Choroid plexus epithelial cell (primary cell): Measurements from ENCODE around the gene ACD.
A peak's percentile ranks its signal among the peaks of the same experiment; 100 is the strongest.

Experiments
- DNase-seq: peaks from one replicate; pipeline ENCODE4 v3.0.0-alpha.2; 2010; ENCODE audit warnings: low read depth
- H3K4me3 ChIP-seq: 2 replicates; pipeline ENCODE4 v1.5.1; 2011; ENCODE audit warnings: low read depth, mild to moderate bottlenecking, control low read depth, low read length, moderate library complexity
- TF ChIP-seq, protein P1 (sequence below): conservative IDR thresholded peaks from 2 replicates; pipeline ENCODE4 v1.5.1; 2011; ENCODE audit warnings: low read depth, mild to moderate bottlenecking, control low read depth, inconsistent platforms, low read length, moderate library complexity

The ACD gene

DNA sequence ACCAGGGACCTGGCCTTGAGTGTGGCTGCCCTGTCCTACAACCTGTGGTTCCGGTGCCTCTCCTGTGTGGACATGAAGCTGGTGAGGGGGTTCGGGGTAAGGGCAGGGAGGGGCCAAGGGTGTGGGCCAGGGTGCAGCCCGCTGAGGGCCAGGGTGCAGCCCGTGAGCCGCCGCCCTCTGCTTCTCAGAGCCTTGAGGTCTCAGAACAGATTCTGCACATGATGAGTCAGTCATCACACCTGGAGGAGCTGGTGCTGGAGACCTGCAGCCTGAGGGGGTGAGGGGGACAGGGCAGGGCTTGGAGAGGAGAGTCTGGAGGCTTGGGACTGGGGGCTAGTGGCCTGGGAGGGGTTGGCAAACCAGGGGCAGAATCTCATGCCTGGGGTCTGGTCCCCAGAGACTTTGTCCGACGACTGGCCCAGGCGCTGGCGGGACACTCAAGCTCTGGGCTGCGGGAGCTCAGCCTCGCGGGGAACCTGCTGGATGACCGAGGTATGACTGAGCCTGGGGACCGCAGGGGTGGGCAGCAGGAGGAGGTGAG is 12.9 kb downstream of the ACD start:
- TF ChIP-seq, protein P1, sequence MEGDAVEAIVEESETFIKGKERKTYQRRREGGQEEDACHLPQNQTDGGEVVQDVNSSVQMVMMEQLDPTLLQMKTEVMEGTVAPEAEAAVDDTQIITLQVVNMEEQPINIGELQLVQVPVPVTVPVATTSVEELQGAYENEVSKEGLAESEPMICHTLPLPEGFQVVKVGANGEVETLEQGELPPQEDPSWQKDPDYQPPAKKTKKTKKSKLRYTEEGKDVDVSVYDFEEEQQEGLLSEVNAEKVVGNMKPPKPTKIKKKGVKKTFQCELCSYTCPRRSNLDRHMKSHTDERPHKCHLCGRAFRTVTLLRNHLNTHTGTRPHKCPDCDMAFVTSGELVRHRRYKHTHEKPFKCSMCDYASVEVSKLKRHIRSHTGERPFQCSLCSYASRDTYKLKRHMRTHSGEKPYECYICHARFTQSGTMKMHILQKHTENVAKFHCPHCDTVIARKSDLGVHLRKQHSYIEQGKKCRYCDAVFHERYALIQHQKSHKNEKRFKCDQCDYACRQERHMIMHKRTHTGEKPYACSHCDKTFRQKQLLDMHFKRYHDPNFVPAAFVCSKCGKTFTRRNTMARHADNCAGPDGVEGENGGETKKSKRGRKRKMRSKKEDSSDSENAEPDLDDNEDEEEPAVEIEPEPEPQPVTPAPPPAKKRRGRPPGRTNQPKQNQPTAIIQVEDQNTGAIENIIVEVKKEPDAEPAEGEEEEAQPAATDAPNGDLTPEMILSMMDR = no peak
- no peak overlapping the region for H3K4me3 ChIP-seq
- DNase-seq = no peak

DNA sequence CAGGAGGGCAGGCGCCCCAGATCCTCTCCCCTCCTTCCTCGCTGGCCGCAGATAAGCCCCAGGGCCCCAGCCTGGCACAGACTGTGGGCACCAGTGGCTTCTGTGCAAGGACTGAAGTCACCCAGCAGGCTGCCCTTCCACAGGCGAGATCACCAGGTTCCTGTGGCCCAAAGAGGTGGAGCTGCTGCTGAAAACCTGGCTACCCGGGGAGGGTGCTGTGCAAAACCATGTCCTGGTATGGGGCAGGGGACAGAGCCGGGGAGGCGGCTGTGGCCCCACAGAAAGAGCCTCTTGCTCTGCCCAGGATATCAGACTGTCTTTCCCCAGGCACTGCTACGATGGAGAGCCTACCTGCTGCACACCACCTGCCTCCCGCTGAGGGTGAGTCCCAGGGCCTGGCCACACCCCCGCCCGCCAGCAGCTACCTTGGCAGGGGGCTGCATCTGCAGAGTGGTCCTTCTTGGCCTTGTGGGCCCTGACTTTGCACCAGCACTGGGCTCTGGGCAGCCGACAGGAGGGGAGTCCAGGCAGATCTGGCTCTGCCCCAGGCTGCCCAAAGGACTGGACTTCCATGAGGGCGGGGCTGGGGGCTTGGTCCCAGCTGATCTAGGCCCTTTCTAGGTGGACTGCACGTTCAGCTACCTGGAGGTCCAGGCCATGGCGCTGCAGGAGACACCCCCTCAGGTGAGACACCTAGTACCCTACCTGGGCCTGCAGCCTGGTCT is 14.5 kb downstream of the ACD start:
- no peak for DNase-seq
- H3K4me3 ChIP-seq = no peak overlapping the region
- TF ChIP-seq, protein P1 = no peak

DNA sequence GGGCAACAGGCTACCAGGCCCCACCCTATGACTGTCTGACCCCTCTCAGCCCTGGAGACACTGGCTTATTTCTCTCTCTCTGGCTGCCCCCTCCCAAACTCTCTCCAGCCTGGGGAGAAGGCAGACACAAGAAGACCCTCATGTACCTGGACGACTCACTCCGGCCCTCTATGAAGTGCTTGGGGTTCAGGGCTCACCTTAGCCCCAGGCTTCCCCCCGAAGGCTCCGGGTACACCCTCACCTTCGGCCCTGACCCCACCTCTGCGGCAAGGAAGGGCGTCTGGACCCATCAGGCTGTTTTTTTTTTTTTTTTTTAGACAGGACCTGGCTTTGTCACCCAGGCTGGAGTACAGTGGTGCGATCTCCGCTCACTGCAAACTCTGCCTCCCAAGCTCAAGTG is 16.0 kb downstream of the ACD start:
- H3K4me3 ChIP-seq = no peak overlapping the region
- TF ChIP-seq, protein P1 = no peak
- DNase-seq = no peak

DNA sequence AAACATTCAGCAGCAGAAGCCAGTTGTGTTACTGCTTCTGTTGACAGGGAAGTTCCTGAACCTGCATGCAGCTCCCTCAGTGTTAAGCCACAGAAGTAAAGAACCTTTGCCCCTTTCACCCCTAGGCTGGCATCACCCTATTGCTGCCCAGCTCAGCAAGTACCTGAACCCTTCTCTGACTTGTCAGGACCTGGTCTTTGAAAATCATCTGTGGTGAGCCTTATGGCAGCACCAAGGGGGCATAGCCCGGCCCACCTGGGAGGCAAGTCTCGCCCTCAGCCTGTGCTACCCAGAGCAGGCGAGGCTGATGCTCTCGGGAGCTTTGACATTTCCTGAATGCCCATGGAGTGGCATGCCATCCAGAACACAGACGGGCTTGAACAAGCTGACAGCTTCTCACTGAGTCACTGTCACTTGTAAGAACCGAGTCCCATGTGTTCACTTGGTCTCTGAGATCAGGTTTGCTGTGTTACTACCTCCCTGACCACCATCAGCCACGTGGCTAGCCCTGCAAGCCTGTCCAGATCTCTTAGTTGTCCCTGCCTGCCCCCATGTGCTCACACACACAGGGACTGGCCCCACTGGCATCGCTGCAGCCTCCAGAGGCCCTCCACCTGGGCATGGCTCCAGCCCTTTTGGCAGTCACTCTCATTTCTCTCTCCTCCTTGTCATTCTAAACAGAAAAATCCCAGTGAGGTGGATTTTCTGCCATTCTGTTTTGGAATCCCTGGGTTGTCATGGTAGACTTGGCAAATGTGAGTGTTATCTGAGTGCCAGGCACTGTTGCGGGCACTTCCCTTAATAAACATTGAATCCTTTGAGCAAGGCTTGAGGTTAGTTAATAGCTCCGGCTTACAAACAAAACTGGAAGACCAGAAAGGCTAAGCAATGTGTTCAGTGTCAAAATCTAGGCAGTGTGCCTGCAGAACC is 18.0 kb downstream of the ACD start:
- H3K4me3 ChIP-seq = no peak overlapping the region
- DNase-seq = peak; percentile 8
- TF ChIP-seq, protein P1 = no peak

DNA sequence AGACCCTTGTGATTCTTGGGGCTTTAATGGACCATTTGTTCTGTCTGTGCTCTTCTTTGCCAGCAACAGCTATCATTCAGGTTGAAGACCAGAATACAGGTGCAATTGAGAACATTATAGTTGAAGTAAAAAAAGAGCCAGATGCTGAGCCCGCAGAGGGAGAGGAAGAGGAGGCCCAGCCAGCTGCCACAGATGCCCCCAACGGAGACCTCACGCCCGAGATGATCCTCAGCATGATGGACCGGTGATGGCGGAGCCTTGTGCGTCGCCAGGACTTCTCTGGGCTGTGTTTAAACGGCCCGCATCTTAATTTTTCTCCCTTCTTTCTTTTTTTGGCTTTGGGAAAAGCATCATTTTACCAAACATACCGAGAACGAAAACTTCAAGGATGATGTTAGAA is 22.4 kb downstream of the ACD start:
- TF ChIP-seq, protein P1 = no peak
- no peak for DNase-seq
- no peak overlapping the region for H3K4me3 ChIP-seq

DNA sequence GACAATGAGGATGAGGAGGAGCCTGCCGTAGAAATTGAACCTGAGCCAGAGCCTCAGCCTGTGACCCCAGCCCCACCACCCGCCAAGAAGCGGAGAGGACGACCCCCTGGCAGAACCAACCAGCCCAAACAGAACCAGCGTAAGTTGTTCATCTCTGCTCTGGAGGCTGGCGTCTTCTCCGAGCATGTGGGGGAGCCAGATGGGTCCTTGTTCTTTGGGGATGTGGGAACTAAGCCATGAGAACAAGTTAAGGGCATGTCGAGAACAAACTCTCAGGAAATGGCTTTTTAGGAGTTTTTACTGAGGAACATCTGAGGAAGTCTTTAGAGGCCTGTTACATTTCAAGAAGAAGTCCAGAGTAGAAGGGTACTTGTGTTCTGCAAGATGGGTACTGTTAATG is 23.3 kb downstream of the ACD start:
- TF ChIP-seq, protein P1 = no peak
- no peak for DNase-seq
- H3K4me3 ChIP-seq = no peak overlapping the region
